Calu3 (cell line): ENCODE measurements around the gene TMEM198. TPM values are rescaled to one million over a fixed set of nuclear protein-coding genes. Genes with fewer than 3 reads are reported as not detected.

Experiments
- BruUV-seq: library from RNA; stranded (reverse); fragments of 400-500 nt; replicated peaks from 2 replicates; lab custom pipeline; 2021; lab: Mats Ljungman, UMichigan
- CTCF ChIA-PET: fragments of 300-600 bp; sonication (Branson Sonifier 250); formaldehyde crosslinking; loops from one replicate; lab custom pipeline; 2022; ENCODE audit warnings: antibody characterized with exemption; lab: Charles Lee
- DNase-seq: peaks from one replicate; pipeline ENCODE4 v3.0.0; 2022
- H3K27ac Mint-ChIP-seq: one replicate; pipeline ENCODE4 v1.8.0; 2022; ENCODE audit warnings: mixed read lengths; ENCODE audit not compliant: unreplicated experiment
- H3K27me3 Mint-ChIP-seq: one replicate; pipeline ENCODE4 v1.8.0; 2022; ENCODE audit warnings: mixed read lengths; ENCODE audit not compliant: unreplicated experiment
- H3K36me3 Mint-ChIP-seq: one replicate; pipeline ENCODE4 v1.8.0; 2022; ENCODE audit warnings: mild to moderate bottlenecking, moderate library complexity, mixed read lengths; ENCODE audit not compliant: insufficient read depth, unreplicated experiment
- H3K4me1 Mint-ChIP-seq: one replicate; pipeline ENCODE4 v1.8.0; 2022; ENCODE audit warnings: mild to moderate bottlenecking, low read depth, mixed read lengths; ENCODE audit not compliant: unreplicated experiment
- H3K4me3 Mint-ChIP-seq: one replicate; pipeline ENCODE4 v1.8.0; 2022; ENCODE audit warnings: mild to moderate bottlenecking, low read depth, moderate library complexity, mixed read lengths; ENCODE audit not compliant: unreplicated experiment
- H3K9me3 Mint-ChIP-seq: one replicate; pipeline ENCODE4 v1.8.0; 2022; ENCODE audit warnings: low read depth, mixed read lengths; ENCODE audit not compliant: unreplicated experiment
- intact Hi-C: fragments of 100-400 bp; cut with micrococcal nuclease; formaldehyde crosslinking; loops from one replicate; pipeline ENCODE4 v1.10.0; 2022; ENCODE audit not compliant: unreplicated experiment
- microRNA-seq: library from miRNA; unstranded; fragments of <30 nt; microRNA quantifications from one replicate; pipeline ENCODE4 v1.2.0, GENCODE V29; 2022
- total RNA-seq: library from RNA; stranded (reverse); gene quantifications from 2 replicates; pipeline ENCODE4 v1.2.3, GENCODE V29; 2022
- TF ChIP-seq, protein P1 (sequence below): fragments of 200-600 bp; IDR thresholded peaks from one replicate; pipeline ENCODE4 v1.8.0; 2022; ENCODE audit warnings: antibody characterized with exemption; ENCODE audit not compliant: unreplicated experiment

The TMEM198 gene
- total RNA-seq, 1 experiment from 2014 or later = 5.9 TPM

DNA sequence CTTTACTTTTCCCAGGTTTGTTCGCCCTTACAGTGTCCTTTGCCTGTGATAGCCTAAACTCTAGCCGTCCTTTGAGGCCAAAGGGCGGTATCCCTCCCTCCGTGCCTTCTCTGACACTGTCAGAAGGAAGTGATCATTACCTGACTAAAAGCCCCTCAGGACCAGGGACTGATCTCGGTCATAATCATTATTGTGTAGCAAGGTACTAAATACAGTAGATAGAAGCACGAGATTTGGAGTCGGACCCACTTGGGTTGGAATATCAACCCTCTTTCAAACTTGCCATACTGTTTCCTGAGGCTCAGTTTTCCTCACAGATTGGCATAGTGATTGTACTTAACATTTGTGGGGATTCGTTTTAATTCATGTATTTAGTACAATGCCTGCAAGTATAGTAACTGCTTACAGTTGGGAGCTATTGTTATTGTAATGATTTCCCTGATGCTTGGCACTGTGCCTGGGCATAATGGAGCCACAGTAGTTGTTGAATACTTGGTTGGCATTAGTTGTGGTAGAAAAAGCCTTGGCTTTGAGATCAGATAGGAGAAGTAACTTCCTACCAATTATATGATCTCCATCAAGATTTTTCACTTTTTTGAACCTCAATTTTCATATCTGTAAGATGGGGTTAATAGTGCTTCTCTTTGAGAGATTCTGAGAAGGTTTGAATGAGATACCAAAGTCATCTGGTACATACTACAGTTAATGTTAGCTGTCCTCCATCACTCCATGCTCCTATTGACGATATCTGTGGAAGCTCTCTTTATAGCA is 54.7 kb downstream of the TMEM198 start:
- no peaks in the 10 kb centered on the region for H3K9me3 Mint-ChIP-seq
- H3K36me3 Mint-ChIP-seq = peaks cover 29% of the 10 kb centered on the region
- TF ChIP-seq, protein P1, sequence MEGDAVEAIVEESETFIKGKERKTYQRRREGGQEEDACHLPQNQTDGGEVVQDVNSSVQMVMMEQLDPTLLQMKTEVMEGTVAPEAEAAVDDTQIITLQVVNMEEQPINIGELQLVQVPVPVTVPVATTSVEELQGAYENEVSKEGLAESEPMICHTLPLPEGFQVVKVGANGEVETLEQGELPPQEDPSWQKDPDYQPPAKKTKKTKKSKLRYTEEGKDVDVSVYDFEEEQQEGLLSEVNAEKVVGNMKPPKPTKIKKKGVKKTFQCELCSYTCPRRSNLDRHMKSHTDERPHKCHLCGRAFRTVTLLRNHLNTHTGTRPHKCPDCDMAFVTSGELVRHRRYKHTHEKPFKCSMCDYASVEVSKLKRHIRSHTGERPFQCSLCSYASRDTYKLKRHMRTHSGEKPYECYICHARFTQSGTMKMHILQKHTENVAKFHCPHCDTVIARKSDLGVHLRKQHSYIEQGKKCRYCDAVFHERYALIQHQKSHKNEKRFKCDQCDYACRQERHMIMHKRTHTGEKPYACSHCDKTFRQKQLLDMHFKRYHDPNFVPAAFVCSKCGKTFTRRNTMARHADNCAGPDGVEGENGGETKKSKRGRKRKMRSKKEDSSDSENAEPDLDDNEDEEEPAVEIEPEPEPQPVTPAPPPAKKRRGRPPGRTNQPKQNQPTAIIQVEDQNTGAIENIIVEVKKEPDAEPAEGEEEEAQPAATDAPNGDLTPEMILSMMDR = no peak
- H3K4me1 Mint-ChIP-seq = peaks cover 10% of the 10 kb centered on the region
- intact Hi-C loops = no loop called here
- H3K27ac Mint-ChIP-seq = peak overlapping the region; percentile 93
- CTCF ChIA-PET = interaction anchor here (0.6 to 1.1 kb wide), 3 partner anchors 10 to 421 kb away, joined by 3 to 4 read pairs (median 4); no protein-coding TSS in a partner anchor
- TSS peak; percentile 74 for BruUV-seq
- H3K4me3 Mint-ChIP-seq = peak overlapping the region; percentile 95
- no peak for DNase-seq
- H3K27me3 Mint-ChIP-seq = no peaks in the 10 kb centered on the region

Small RNAs within 50 kb of the gene (microRNA-seq; reads per million reads assigned to microRNA genes)
- not detected for gene MIR3132

Other genes with a start within 250 kb of the TMEM198 start
- gene PTPRN, start 234.6 kb upstream of the TMEM198 start, total RNA-seq = not detected in 2 replicates
- gene RESP18, start 211.3 kb upstream of the TMEM198 start, total RNA-seq = not detected in 2 replicates
- 70.3 and 75.1 TPM in 2 replicates for gene DNPEP, start 156.1 kb upstream of the TMEM198 start, total RNA-seq
- gene DES, start 125.7 kb upstream of the TMEM198 start, total RNA-seq = not detected in 2 replicates
- 13.4 and 16.7 TPM in 2 replicates for gene SPEG, start 109.2 kb upstream of the TMEM198 start, total RNA-seq
- gene GMPPA, start 45.1 kb upstream of the TMEM198 start, total RNA-seq = 53.0 and 59.4 TPM in 2 replicates
- 0.17 TPM in 1 of 2 replicates, not detected in the other for gene ASIC4, start 29.5 kb upstream of the TMEM198 start, total RNA-seq
- gene CHPF, start 219 bp upstream of the TMEM198 start, total RNA-seq = 139 and 141 TPM in 2 replicates
- gene OBSL1, start 27.5 kb downstream of the TMEM198 start, total RNA-seq = 65.9 and 76.5 TPM in 2 replicates
- gene INHA, start 28.3 kb downstream of the TMEM198 start, total RNA-seq = 0.80 and 0.83 TPM in 2 replicates
- 29.3 and 32.5 TPM in 2 replicates for gene STK11IP, start 53.8 kb downstream of the TMEM198 start, total RNA-seq
- 14.9 and 20.2 TPM in 2 replicates for gene SLC4A3, start 83.6 kb downstream of the TMEM198 start, total RNA-seq